Esophagus squamous epithelium (tissue), 5 donors: ENCODE data around the gene ITFG2. TPM values are rescaled to one million over a fixed set of nuclear protein-coding genes. Genes with fewer than 3 reads are reported as not detected.

Experiments used
- DNase-seq: peaks from one replicate; lab custom pipeline; 2025; lab: John Stamatoyannopoulos, UW
- H3K27ac ChIP-seq, 4 donors: fragments of 200-600 bp; sonication (generic); one replicate each; pipeline ENCODE4 v1.5.1; 2016 to 2019; ENCODE audit warnings: mild to moderate bottlenecking in 1 of 4
- H3K27me3 ChIP-seq, 4 donors: fragments of 200-600 bp; sonication (generic); 1 replicate in 3 of 4; 2 replicates in 1 of 4; pipeline versions ENCODE4 v1.5.1 to v1.6.0; 2017 to 2021; ENCODE audit warnings: antibody characterized with exemption in 1 of 4
- H3K36me3 ChIP-seq, 3 donors: fragments of 200-600 bp; sonication (generic); one replicate each; pipeline ENCODE4 v1.5.1; 2016 to 2019
- H3K4me1 ChIP-seq, 3 donors: fragments of 200-600 bp; sonication (generic); one replicate each; pipeline ENCODE4 v1.5.1; 2017 to 2019
- H3K4me3 ChIP-seq, 4 donors: fragments of 200-600 bp; sonication (generic); 1 replicate in 3 of 4; 2 replicates in 1 of 4; pipeline ENCODE4 v1.5.1; 2016 to 2019; ENCODE audit warnings: mild to moderate bottlenecking in 2 of 4, moderate library complexity in 1 of 4
- H3K9me3 ChIP-seq, 3 donors: fragments of 200-600 bp; sonication (generic); one replicate each; pipeline ENCODE4 v1.5.1; 2016 to 2019
- POLR2A ChIP-seq, 4 donors: fragments of 450-650 bp; IDR thresholded peaks; one replicate each; pipeline ENCODE4 v1.6.1; 2017; ENCODE audit warnings: antibody characterized with exemption in 4 of 4, mild to moderate bottlenecking in 4 of 4, moderate library complexity in 3 of 4
- WGBS, 2 donors: methylation state at CpG; one replicate each; pipeline ENCODE4 v1.1.5; 2018; 5-methylcytosine and 5-hydroxymethylcytosine counted together
- intact Hi-C: fragments of 100-400 bp; cut with DNase I; formaldehyde crosslinking; loops from one replicate; pipeline ENCODE4 v1.15.0; 2022
- total RNA-seq, 4 donors: library from RNA; depleted of rRNA; stranded (reverse); fragments of >200 nt; gene quantifications; one replicate each; pipeline ENCODE4 v1.1.0, GENCODE V29; 2016
- TF ChIP-seq, protein P1 (sequence below), 6 experiments: fragments of 450-650 bp in 4 of 6; fragments of 200-600 bp in 2 of 6; sonication (generic) in 2 of 6; IDR thresholded peaks; one replicate each; pipeline ENCODE4 v1.5.1; 2016 to 2019; ENCODE audit warnings: antibody characterized with exemption in 6 of 6, mild to moderate bottlenecking in 4 of 6, moderate library complexity in 4 of 6
- donor health status: DM: yes; HTN: yes; CAD: no.

ITFG2 gene
- total RNA-seq, 4 donors from 2014 or later, result 14.3 to 27.5 (median 15.7) TPM

DNA sequence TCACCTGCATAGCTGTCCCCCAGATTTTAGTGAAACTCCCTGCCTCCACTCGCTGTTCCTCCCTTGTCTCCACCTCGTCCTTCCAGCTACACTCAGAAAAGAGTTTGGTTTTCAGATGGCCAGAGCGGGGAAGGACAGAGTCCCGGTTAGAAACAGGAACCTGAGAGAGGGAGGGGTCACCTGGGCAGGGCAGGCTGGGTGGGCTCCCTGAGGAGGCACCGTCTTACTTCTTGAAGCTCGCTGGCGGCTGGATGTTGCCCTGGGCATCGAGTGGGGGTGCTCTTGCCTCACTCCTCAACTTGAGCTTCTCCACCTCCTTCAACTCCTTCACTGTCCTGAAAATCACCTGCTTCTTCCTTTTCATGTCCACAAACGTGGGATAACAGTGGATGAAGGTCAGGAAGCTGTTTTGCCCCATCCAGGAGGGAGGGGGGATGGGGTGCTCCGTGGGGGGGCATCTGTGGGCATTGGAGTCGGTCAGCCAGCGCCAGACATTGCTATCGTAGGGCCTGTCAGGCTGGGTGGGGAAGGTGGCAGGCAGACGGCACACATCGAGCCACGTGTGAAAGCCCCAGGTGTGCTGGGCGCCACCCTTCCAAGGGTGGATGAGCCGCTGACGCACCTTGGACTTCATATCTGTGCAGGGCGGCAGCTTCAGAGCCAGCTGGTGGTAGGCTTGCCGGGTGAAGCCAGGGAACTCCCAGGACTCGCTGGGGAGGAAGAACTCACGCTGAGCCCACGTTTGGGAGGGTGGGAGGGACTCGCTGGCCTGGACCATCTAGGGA lies 42.4 kb downstream of the ITFG2 start:
- WGBS, 2 donors, result 76 to 86% methylated on average over 7 to 13 of the region's 25 CpGs
- H3K27ac ChIP-seq, result no peak overlapping the region
- peaks cover 0 to 36% (median 3%) of the 10 kb centered on the region in 3 donors for H3K36me3 ChIP-seq
- no peak overlapping the region for H3K4me3 ChIP-seq
- H3K9me3 ChIP-seq, result no peaks in the 10 kb centered on the region
- no peak for DNase-seq
- TF ChIP-seq, protein P1, sequence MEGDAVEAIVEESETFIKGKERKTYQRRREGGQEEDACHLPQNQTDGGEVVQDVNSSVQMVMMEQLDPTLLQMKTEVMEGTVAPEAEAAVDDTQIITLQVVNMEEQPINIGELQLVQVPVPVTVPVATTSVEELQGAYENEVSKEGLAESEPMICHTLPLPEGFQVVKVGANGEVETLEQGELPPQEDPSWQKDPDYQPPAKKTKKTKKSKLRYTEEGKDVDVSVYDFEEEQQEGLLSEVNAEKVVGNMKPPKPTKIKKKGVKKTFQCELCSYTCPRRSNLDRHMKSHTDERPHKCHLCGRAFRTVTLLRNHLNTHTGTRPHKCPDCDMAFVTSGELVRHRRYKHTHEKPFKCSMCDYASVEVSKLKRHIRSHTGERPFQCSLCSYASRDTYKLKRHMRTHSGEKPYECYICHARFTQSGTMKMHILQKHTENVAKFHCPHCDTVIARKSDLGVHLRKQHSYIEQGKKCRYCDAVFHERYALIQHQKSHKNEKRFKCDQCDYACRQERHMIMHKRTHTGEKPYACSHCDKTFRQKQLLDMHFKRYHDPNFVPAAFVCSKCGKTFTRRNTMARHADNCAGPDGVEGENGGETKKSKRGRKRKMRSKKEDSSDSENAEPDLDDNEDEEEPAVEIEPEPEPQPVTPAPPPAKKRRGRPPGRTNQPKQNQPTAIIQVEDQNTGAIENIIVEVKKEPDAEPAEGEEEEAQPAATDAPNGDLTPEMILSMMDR (IDR thresholded peaks at IDR 0.05), result no peak
- no peak for TF ChIP-seq POLR2A (IDR thresholded peaks at IDR 0.05)
- H3K27me3 ChIP-seq, result no peaks in the 10 kb centered on the region
- intact Hi-C loops, result loop anchor here (10.0 kb wide), 1 partner anchor 180 kb away; no protein-coding TSS in a partner anchor
- H3K4me1 ChIP-seq, result peaks cover 0 to 4% (median 0%) of the 10 kb centered on the region in 3 donors

DNA sequence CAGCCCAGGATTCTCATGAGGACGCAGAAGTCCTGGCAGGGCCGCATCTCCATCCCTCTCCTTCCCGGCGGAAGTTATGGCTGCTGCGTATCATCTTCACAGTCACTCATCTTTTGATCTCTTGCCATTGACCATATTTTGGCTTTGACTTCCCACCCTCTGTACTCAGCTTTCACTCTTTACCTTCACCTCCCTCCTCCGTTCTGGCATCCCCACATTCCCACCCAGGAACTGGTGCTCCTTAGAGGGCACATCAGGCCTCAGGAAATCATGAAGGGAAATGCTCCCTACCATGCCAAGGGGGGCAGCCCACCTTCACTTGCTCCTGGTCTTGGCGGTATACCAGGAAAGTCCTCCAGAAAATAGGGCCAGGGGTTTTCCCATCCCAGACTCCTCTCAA lies 43.1 kb downstream of the ITFG2 start:
- intact Hi-C loops, result loop anchor here (10.0 kb wide), 1 partner anchor 179 kb away; no protein-coding TSS in a partner anchor

DNA sequence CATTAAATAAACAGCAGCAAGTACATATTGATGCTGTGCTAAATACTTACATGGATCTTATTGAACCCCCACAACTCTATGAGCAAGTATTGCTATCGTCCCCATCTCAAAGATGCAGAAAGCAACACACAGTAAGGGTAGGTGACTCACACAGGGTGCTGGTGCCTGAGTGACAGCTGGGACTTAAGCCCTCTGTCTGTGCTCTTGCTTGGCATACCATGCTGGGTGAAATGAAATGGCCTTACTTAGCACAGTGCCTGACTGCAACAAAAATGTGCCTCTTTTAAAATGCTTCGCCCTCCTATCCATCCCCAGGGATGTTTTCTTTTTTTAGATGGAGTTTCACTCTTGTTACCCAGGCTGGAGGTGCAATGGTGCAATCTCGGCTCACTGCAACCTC lies 43.6 kb downstream of the ITFG2 start:
- intact Hi-C loops, result loop anchor here (10.0 kb wide), 1 partner anchor 179 kb away; no protein-coding TSS in a partner anchor
- H3K9me3 ChIP-seq, result no peaks in the 10 kb centered on the region
- H3K27me3 ChIP-seq, result no peaks in the 10 kb centered on the region
- TF ChIP-seq POLR2A (IDR thresholded peaks at IDR 0.05), result no peak
- TF ChIP-seq, protein P1 (IDR thresholded peaks at IDR 0.05), result no peak
- H3K4me1 ChIP-seq, result peaks cover 0 to 4% (median 0%) of the 10 kb centered on the region in 3 donors
- DNase-seq, result no peak
- no peak overlapping the region for H3K27ac ChIP-seq
- H3K4me3 ChIP-seq, result no peak overlapping the region
- H3K36me3 ChIP-seq, result peaks cover 0 to 37% (median 3%) of the 10 kb centered on the region in 3 donors
- 90 to 92% methylated on average over 3 of the region's 3 CpGs for WGBS, 2 donors

More for the DNA sequence above, 43.1 kb downstream of the ITFG2 start:
- no peak for DNase-seq
- Histone ChIP-seq H3K4me3 (no peak overlapping the region), H3K27ac (no peak overlapping the region), H3K9me3 (no peaks in the 10 kb centered on the region), H3K27me3 (no peaks in the 10 kb centered on the region), H3K36me3 (peaks cover 0 to 37% (median 3%) of the 10 kb centered on the region in 3 donors), H3K4me1 (peaks cover 0 to 4% (median 0%) of the 10 kb centered on the region in 3 donors)
- 92 to 94% methylated on average over 7 of the region's 7 CpGs for WGBS, 2 donors
- no peak for TF ChIP-seq POLR2A (IDR thresholded peaks at IDR 0.05)
- TF ChIP-seq, protein P1 (IDR thresholded peaks at IDR 0.05), result no peak

DNA sequence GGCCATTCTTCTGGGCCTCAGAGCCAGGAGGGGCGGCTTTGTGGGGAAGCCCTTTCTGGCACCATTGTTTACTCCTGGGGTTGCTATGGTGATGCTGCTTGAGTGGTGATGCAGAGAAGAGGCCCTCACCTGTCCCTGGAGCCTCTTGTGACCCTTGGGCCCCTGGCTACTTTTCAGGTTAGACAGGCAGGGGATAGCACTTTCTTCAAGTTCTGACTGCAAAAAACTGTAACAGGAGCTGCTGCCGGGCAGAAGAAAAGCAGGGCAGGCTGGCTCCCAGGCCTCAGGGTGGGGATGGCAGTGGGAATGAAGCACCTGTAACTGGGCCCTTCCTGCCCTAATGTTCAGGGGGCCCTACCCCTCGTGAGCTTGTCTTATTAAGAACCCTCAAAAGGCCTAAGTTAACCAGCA lies 44.6 kb downstream of the ITFG2 start, which contains the start of gene TEX52:
TEX52 (minus strand) TSS at position 19 of the 411 bp plus-strand sequence; CDS start at position 6, 13 bp downstream.
- intact Hi-C loops, result loop anchor here (10.0 kb wide), 1 partner anchor 178 kb away; no protein-coding TSS in a partner anchor
- Histone ChIP-seq H3K27me3 (no peaks in the 10 kb centered on the region), H3K4me1 (peaks cover 0 to 4% (median 0%) of the 10 kb centered on the region in 3 donors), H3K4me3 (no peak within 1 kb of the TSS), H3K9me3 (no peaks in the 10 kb centered on the region), H3K27ac (no peak within 1 kb of the TSS), H3K36me3 (peaks cover 0 to 37% (median 3%) of the 10 kb centered on the region in 3 donors)
- DNase-seq, result no peak
- WGBS, 2 donors, result 79% methylated on average over 3 of the region's 3 CpGs; no CpG with 5 or more reads in 1 of the 2 donors
- no peak for TF ChIP-seq POLR2A (IDR thresholded peaks at IDR 0.05)

DNA sequence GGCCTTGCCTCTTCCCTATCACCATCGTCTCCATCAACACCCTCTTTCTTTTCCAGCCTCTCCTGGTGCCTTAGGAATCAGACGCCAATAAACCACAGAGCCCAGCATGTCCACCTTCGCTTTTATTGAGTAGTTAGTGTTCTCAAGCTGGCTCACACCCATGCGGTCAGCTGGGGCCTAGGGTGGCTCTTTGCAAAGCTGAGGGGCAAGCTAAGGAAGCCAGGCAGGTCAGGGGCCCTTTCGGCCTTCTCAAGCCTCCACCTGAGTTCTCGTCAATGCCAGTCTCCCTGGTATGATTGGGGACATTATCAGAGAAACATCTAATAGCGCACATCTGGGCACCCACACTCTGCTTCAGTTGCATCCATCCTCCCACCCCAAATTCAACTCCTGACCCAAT lies 45.1 kb downstream of the ITFG2 start:
- Histone ChIP-seq H3K4me3 (no peak overlapping the region), H3K27me3 (no peaks in the 10 kb centered on the region), H3K36me3 (peaks cover 0 to 37% (median 3%) of the 10 kb centered on the region in 3 donors), H3K4me1 (peaks cover 0 to 4% (median 0%) of the 10 kb centered on the region in 3 donors), H3K9me3 (no peaks in the 10 kb centered on the region), H3K27ac (no peak overlapping the region)
- intact Hi-C loops, result loop anchor here (10.0 kb wide), 1 partner anchor 177 kb away; no protein-coding TSS in a partner anchor
- WGBS, 2 donors, result 93 to 95% methylated on average over 4 to 7 of the region's 7 CpGs
- TF ChIP-seq POLR2A (IDR thresholded peaks at IDR 0.05), result no peak
- TF ChIP-seq, protein P1 (IDR thresholded peaks at IDR 0.05), result no peak
- DNase-seq, result no peak
